ENCODE results near the gene NRG2. TPM values are rescaled to one million over a fixed set of nuclear protein-coding genes. Genes with fewer than 3 reads are reported as not detected.

The NRG2 gene
- polyA plus RNA-seq, 1 of the 3 experiments (the other 2 are of a cell fraction) = 3.7 TPM

DNA sequence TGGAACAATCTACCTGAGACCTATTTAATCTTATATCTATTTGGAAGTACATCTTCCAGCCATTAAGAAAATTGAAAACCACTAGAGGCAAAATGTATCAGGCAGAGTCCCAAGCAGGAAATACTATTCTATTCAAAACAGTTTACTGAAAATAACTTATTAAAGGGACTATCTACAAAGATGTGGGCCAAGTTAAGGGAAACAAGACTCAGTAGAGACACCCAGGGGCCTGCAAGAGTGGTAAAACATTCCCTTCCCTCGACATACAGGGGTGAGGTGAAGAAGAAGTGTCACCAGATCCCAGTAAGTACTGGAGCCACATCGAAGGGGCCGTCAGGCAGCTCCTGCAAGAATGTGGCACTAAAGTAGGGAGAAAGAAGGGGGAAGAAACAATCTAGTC is 12.1 kb upstream of the NRG2 start:
- H3K4me3 ChIP-seq (ENCODE audit: low read depth in 2 of 2, low read length in 1 of 2) = no peak overlapping the region
- H3K9ac ChIP-seq = no peak overlapping the region
- H3K36me3 ChIP-seq (replicated peaks in 1 of 2; ENCODE audit: control insufficient read depth in 1 of 2, insufficient read depth in 2 of 2, low read length in 1 of 2) = no peaks in the 10 kb centered on the region
- H2AFZ ChIP-seq (ENCODE audit: low read depth) = no peak overlapping the region
- TF ChIP-seq, protein P1, sequence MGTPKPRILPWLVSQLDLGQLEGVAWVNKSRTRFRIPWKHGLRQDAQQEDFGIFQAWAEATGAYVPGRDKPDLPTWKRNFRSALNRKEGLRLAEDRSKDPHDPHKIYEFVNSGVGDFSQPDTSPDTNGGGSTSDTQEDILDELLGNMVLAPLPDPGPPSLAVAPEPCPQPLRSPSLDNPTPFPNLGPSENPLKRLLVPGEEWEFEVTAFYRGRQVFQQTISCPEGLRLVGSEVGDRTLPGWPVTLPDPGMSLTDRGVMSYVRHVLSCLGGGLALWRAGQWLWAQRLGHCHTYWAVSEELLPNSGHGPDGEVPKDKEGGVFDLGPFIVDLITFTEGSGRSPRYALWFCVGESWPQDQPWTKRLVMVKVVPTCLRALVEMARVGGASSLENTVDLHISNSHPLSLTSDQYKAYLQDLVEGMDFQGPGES (IDR thresholded peaks at IDR 0.05; ENCODE audit: low read depth, low read length) = no peak
- no peak for TF ChIP-seq REST (IDR thresholded peaks at IDR 0.05; ENCODE audit: low read depth, low read length)
- TF ChIP-seq EZH2phosphoT487 (IDR thresholded peaks at IDR 0.05; ENCODE audit: borderline replicate concordance, low read depth) = no peak
- TF ChIP-seq, protein P2, sequence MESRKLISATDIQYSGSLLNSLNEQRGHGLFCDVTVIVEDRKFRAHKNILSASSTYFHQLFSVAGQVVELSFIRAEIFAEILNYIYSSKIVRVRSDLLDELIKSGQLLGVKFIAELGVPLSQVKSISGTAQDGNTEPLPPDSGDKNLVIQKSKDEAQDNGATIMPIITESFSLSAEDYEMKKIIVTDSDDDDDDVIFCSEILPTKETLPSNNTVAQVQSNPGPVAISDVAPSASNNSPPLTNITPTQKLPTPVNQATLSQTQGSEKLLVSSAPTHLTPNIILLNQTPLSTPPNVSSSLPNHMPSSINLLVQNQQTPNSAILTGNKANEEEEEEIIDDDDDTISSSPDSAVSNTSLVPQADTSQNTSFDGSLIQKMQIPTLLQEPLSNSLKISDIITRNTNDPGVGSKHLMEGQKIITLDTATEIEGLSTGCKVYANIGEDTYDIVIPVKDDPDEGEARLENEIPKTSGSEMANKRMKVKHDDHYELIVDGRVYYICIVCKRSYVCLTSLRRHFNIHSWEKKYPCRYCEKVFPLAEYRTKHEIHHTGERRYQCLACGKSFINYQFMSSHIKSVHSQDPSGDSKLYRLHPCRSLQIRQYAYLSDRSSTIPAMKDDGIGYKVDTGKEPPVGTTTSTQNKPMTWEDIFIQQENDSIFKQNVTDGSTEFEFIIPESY (IDR thresholded peaks at IDR 0.05; ENCODE audit: borderline replicate concordance, low read depth) = no peak
- TF ChIP-seq NFIC (IDR thresholded peaks at IDR 0.05; ENCODE audit: borderline replicate concordance) = no peak
- TF ChIP-seq SMC3 (IDR thresholded peaks at IDR 0.05; ENCODE audit: low read depth, low read length) = no peak
- TF ChIP-seq FOXM1 (IDR thresholded peaks at IDR 0.05; ENCODE audit: low read depth) = no peak
- no peak for TF ChIP-seq YY1 (IDR thresholded peaks at IDR 0.05; ENCODE audit: low read depth)
- no peak for TF ChIP-seq FOXJ3 (CRISPR knock-in tag; IDR thresholded peaks at IDR 0.05)
- TF ChIP-seq JUND (IDR thresholded peaks at IDR 0.05) = no peak
- no peak for TF ChIP-seq SIN3A (IDR thresholded peaks at IDR 0.05; ENCODE audit: borderline replicate concordance, low read depth, low read length)
- TF ChIP-seq TAF1 (IDR thresholded peaks at IDR 0.05; ENCODE audit: borderline replicate concordance, low read depth, low read length) = no peak
- no peak for TF ChIP-seq MAX (IDR thresholded peaks at IDR 0.05; ENCODE audit: low read depth)
- TF ChIP-seq RXRA (IDR thresholded peaks at IDR 0.05; ENCODE audit: borderline replicate concordance, low read depth) = no peak
- TF ChIP-seq RCOR1 (IDR thresholded peaks at IDR 0.05; ENCODE audit: low read length) = no peak
- no peak overlapping the region for H3K27ac ChIP-seq (ENCODE audit: low read depth in 2 of 2, low read length in 1 of 2)
- H3K9me2 ChIP-seq = no peaks in the 10 kb centered on the region
- H3K4me1 ChIP-seq (ENCODE audit: control insufficient read depth in 1 of 2, insufficient read depth in 2 of 2, low read depth in 1 of 2, low read length in 1 of 2) = no peaks in the 10 kb centered on the region
- ChIA-PET POLR2A (no interaction called here), CTCF (interaction anchor here (0.7 to 3.9 kb wide), 8 partner anchors 9 to 442 kb away, joined by 3 to 22 read pairs (median 4); partner anchors contain the start of gene NRG2)
- H3K27me3 ChIP-seq (ENCODE audit: insufficient read depth) = peaks cover 22% of the 10 kb centered on the region; the same call in 1 of the 2 replicates
- no peaks in the 10 kb centered on the region for H4K20me1 ChIP-seq (ENCODE audit: insufficient read depth)
- DNase-seq = no peak
- WGBS (ENCODE audit: low lambda C conversion rate) = 43% methylated on average over 3 of the region's 3 CpGs
- no peaks in the 10 kb centered on the region for H3F3A ChIP-seq (replicated peaks; ENCODE audit: insufficient read depth)
- H3K9me3 ChIP-seq = no peaks in the 10 kb centered on the region
- H3K4me2 ChIP-seq = no peak overlapping the region
- H3K79me2 ChIP-seq (ENCODE audit: insufficient read depth) = no peaks in the 10 kb centered on the region
